Measurements from ENCODE around the gene GORASP2.

GRCh38 chr2:170943596-170943995 lies 14.5 kb downstream of the GORASP2 start:
- TF ChIP-seq CTCF (IDR thresholded peaks at IDR 0.05; ENCODE audit: low read depth, low read length) (no peak), MYC (IDR thresholded peaks at IDR 0.05; ENCODE audit: low read depth, low read length) (no peak)
